A549 (cell line): ENCODE data around the gene GBGT1.

ENCODE experiments used
- BHLHE40 ChIP-seq: IDR thresholded peaks from 2 replicates; pipeline ENCODE4 v1.6.1; 2012; ENCODE audit warnings: low read depth, low read length, inconsistent platforms
- CEBPB ChIP-seq, 2 experiments: fragments of >200 bp in 1 of 2; sonication (Bioruptor Twin) in 1 of 2; formaldehyde crosslinking in 1 of 2; IDR thresholded peaks; 2 replicates each; pipeline ENCODE4 v1.6.1; 2012 to 2016
- HOXA7 ChIP-seq: fragments of 250-450 bp; sonication (Bioruptor Pico); IDR thresholded peaks from 2 replicates; pipeline ENCODE4 v1.5.0; 2020; ENCODE audit warnings: mild to moderate bottlenecking, moderate library complexity
- HOXB5 ChIP-seq: fragments of 250-450 bp; sonication (Bioruptor Pico); IDR thresholded peaks from 2 replicates; pipeline ENCODE4 v1.5.0; 2020; ENCODE audit warnings: mild to moderate bottlenecking, moderate library complexity
- POLR2A ChIP-seq: IDR thresholded peaks from 2 replicates; pipeline ENCODE4 v1.6.1; 2012; ENCODE audit warnings: mild to moderate bottlenecking, low read length
- RCOR1 ChIP-seq: fragments of 150-350 bp; IDR thresholded peaks from 2 replicates; pipeline ENCODE4 v1.6.1; 2014; ENCODE audit warnings: antibody characterized with exemption, low read length, low read depth
- RFX5 ChIP-seq: fragments of 450-650 bp; IDR thresholded peaks from 2 replicates; pipeline ENCODE4 v1.7.1; 2014; ENCODE audit warnings: antibody characterized with exemption, mild to moderate bottlenecking, moderate library complexity
- TF ChIP-seq, protein P1 (sequence below): fragments of >200 bp; sonication (Bioruptor Twin); formaldehyde crosslinking; IDR thresholded peaks from 3 replicates; pipeline ENCODE4 v1.5.1; 2016
- TF ChIP-seq, protein P2 (sequence below): IDR thresholded peaks from 2 replicates; pipeline ENCODE4 v1.6.1; 2012
- TF ChIP-seq, protein P3 (sequence below): fragments of 200-600 bp; sonication (generic); IDR thresholded peaks from 2 replicates; pipeline ENCODE4 v1.6.1; 2016; ENCODE audit warnings: antibody characterized with exemption, mild to moderate bottlenecking, moderate library complexity
- TF ChIP-seq, protein P4 (sequence below): fragments of 450-650 bp; IDR thresholded peaks from 2 replicates; pipeline ENCODE4 v1.6.1; 2014; ENCODE audit warnings: antibody characterized with exemption

DNA sequence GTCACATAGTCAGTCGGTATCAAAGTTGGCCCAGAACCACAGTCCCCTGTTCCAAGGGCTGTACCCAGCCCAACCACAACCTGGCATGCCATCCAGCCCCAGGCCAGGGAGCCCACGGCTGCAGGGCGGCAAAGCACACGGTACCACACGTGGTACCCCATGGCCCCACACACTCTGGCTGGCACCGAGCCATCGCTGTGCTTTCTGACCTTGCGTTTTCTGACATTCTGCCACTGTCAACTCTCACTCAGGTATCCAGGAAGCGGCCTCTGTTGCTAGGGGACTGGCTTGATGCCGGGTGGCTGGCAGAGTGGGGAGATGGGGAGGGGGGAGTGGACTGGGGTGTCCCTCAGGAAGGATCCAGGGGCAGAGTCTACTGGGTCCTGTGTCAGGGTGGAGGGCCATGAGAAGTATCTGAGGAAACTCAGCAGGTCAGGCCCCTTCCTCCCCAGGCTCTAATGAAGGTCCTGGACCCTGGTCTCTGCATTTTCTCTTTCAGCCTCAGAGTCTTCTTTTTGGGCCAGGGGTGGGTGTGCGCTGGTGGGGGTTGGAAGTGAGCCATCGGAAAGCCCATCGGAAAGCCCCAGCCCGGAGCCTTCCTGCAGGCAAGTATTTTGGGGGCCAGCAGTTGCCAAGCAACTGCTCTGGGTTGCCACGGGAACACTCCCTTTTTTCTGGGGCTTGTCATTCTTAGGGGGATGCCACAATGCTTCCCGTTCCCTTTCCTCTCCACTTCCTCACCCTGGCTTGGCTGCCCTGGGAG lies 21.7 kb downstream of the GBGT1 start:
- no peak for TF ChIP-seq BHLHE40
- TF ChIP-seq POLR2A, result no peak
- TF ChIP-seq, protein P1, sequence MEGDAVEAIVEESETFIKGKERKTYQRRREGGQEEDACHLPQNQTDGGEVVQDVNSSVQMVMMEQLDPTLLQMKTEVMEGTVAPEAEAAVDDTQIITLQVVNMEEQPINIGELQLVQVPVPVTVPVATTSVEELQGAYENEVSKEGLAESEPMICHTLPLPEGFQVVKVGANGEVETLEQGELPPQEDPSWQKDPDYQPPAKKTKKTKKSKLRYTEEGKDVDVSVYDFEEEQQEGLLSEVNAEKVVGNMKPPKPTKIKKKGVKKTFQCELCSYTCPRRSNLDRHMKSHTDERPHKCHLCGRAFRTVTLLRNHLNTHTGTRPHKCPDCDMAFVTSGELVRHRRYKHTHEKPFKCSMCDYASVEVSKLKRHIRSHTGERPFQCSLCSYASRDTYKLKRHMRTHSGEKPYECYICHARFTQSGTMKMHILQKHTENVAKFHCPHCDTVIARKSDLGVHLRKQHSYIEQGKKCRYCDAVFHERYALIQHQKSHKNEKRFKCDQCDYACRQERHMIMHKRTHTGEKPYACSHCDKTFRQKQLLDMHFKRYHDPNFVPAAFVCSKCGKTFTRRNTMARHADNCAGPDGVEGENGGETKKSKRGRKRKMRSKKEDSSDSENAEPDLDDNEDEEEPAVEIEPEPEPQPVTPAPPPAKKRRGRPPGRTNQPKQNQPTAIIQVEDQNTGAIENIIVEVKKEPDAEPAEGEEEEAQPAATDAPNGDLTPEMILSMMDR, result no peak
- TF ChIP-seq RFX5, result no peak
- TF ChIP-seq, protein P2, sequence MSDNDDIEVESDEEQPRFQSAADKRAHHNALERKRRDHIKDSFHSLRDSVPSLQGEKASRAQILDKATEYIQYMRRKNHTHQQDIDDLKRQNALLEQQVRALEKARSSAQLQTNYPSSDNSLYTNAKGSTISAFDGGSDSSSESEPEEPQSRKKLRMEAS, result no peak
- TF ChIP-seq, protein P3, sequence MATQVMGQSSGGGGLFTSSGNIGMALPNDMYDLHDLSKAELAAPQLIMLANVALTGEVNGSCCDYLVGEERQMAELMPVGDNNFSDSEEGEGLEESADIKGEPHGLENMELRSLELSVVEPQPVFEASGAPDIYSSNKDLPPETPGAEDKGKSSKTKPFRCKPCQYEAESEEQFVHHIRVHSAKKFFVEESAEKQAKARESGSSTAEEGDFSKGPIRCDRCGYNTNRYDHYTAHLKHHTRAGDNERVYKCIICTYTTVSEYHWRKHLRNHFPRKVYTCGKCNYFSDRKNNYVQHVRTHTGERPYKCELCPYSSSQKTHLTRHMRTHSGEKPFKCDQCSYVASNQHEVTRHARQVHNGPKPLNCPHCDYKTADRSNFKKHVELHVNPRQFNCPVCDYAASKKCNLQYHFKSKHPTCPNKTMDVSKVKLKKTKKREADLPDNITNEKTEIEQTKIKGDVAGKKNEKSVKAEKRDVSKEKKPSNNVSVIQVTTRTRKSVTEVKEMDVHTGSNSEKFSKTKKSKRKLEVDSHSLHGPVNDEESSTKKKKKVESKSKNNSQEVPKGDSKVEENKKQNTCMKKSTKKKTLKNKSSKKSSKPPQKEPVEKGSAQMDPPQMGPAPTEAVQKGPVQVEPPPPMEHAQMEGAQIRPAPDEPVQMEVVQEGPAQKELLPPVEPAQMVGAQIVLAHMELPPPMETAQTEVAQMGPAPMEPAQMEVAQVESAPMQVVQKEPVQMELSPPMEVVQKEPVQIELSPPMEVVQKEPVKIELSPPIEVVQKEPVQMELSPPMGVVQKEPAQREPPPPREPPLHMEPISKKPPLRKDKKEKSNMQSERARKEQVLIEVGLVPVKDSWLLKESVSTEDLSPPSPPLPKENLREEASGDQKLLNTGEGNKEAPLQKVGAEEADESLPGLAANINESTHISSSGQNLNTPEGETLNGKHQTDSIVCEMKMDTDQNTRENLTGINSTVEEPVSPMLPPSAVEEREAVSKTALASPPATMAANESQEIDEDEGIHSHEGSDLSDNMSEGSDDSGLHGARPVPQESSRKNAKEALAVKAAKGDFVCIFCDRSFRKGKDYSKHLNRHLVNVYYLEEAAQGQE, result no peak
- TF ChIP-seq, protein P4, sequence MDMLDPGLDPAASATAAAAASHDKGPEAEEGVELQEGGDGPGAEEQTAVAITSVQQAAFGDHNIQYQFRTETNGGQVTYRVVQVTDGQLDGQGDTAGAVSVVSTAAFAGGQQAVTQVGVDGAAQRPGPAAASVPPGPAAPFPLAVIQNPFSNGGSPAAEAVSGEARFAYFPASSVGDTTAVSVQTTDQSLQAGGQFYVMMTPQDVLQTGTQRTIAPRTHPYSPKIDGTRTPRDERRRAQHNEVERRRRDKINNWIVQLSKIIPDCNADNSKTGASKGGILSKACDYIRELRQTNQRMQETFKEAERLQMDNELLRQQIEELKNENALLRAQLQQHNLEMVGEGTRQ, result no peak
- no peak for TF ChIP-seq CEBPB (IDR thresholded peaks at IDR 0.05)
- no peak for TF ChIP-seq HOXB5
- TF ChIP-seq HOXA7, result no peak
- no peak for TF ChIP-seq RCOR1
